H1 (cell line): Measurements from ENCODE around the gene MPST. TPM values are rescaled to one million over a fixed set of nuclear protein-coding genes. Genes with fewer than 3 reads are reported as not detected.
A peak's percentile ranks its signal among the peaks of the same experiment; 100 is the strongest.

ENCODE experiments used
- CTCF ChIA-PET: fragments of 300-600 bp; sonication (Branson Sonifier 250); formaldehyde crosslinking; loops from one replicate; lab custom pipeline; 2021; ENCODE audit not compliant: partially characterized antibody; lab: Charles Lee
- POLR2A ChIA-PET: fragments of 300-600 bp; sonication (Branson Sonifier 250); formaldehyde crosslinking; loops from one replicate; lab custom pipeline; 2021; ENCODE audit warnings: inconsistent platforms; ENCODE audit not compliant: partially characterized antibody; lab: Charles Lee
- DNase-seq, 2 experiments: peaks; one replicate each; pipeline versions ENCODE4 v3.0.0 to v3.0.0-alpha.2; 2010 to 2022; ENCODE audit warnings: low spot score in 2 of 2, low read depth in 1 of 2, mixed read lengths in 1 of 2
- FAIRE-seq: peaks from 2 replicates; lab custom pipeline; 2011; peaks lifted over from hg19 to GRCh38; lab: Jason Lieb, UNC
- H2AFZ ChIP-seq: 2 replicates; pipeline ENCODE4 v1.8.1; 2012; ENCODE audit warnings: low read length, inconsistent platforms
- H2AK5ac ChIP-seq: 2 replicates; pipeline ENCODE4 v1.6.1; 2013; ENCODE audit warnings: low read depth, low read length
- H2BK120ac ChIP-seq: replicated peaks from 2 replicates; pipeline ENCODE3; 2013; ENCODE audit warnings: low read depth, low read length, inconsistent platforms
- H2BK12ac ChIP-seq: 2 replicates; pipeline ENCODE4 v1.6.1; 2013; ENCODE audit warnings: low read depth, low read length
- H2BK15ac ChIP-seq: 2 replicates; pipeline ENCODE4 v1.6.1; 2013; ENCODE audit warnings: low read length
- H2BK20ac ChIP-seq: 2 replicates; pipeline ENCODE4 v1.6.1; 2013; ENCODE audit warnings: low read length
- H2BK5ac ChIP-seq: 2 replicates; pipeline ENCODE4 v1.6.1; 2013; ENCODE audit warnings: low read depth, low read length
- H3K14ac ChIP-seq: 2 replicates; pipeline ENCODE4 v1.6.1; 2013; ENCODE audit warnings: inconsistent platforms; ENCODE audit not compliant: insufficient read length
- H3K18ac ChIP-seq: 2 replicates; pipeline ENCODE4 v1.6.1; 2013; ENCODE audit warnings: low read length; ENCODE audit errors: extremely low read depth
- H3K23ac ChIP-seq: 2 replicates; pipeline ENCODE4 v1.6.1; 2013; ENCODE audit warnings: inconsistent platforms; ENCODE audit not compliant: insufficient read length
- H3K23me2 ChIP-seq: 2 replicates; pipeline ENCODE4 v1.6.1; 2013; ENCODE audit warnings: low read depth, low read length
- H3K27ac ChIP-seq: 2 replicates; pipeline ENCODE4 v1.6.1; 2011; ENCODE audit warnings: low read depth, low read length, inconsistent platforms
- H3K27me3 ChIP-seq, 4 experiments: replicated peaks in 1 of 4; 1 replicate in 1 of 4; 2 replicates in 3 of 4; pipeline versions ENCODE4 v1.6.1 to v1.8.1; 2011 to 2013; ENCODE audit warnings: low read length in 3 of 4, mild to moderate bottlenecking in 3 of 4, inconsistent platforms in 2 of 4, mixed read lengths in 2 of 4, moderate library complexity in 1 of 4; ENCODE audit not compliant: control insufficient read depth in 3 of 4, insufficient read depth in 3 of 4; ENCODE audit errors: extremely low read depth in 1 of 4
- H3K36me3 ChIP-seq, 4 experiments: 2 replicates each; pipeline versions ENCODE4 v1.6.1 to v1.8.1; 2011 to 2013; ENCODE audit warnings: mild to moderate bottlenecking in 4 of 4, low read length in 3 of 4, moderate library complexity in 2 of 4, control low read depth in 1 of 4, inconsistent platforms in 1 of 4; ENCODE audit not compliant: insufficient read depth in 4 of 4, control insufficient read depth in 2 of 4
- H3K4ac ChIP-seq: replicated peaks from 2 replicates; pipeline ENCODE3; 2013; ENCODE audit warnings: low read length, low read depth, mixed read lengths, inconsistent platforms; ENCODE audit not compliant: insufficient read length
- H3K4me1 ChIP-seq, 4 experiments: replicated peaks in 1 of 4; 1 replicate in 1 of 4; 2 replicates in 3 of 4; pipeline versions ENCODE4 v1.6.1 to v1.8.1; 2011 to 2013; ENCODE audit warnings: low read length in 3 of 4, inconsistent platforms in 2 of 4, mixed read lengths in 1 of 4; ENCODE audit not compliant: insufficient read depth in 4 of 4, control insufficient read depth in 3 of 4
- H3K4me2 ChIP-seq, 2 experiments: 2 replicates each; pipeline versions ENCODE4 v1.6.1 to v1.8.1; 2011 to 2013; ENCODE audit warnings: low read depth in 2 of 2, low read length in 2 of 2, control low read depth in 1 of 2, inconsistent platforms in 1 of 2, mild to moderate bottlenecking in 1 of 2; ENCODE audit not compliant: insufficient read depth in 1 of 2
- H3K4me3 ChIP-seq, 4 experiments: fragments of 200-600, 300-600 bp in 1 of 4; sonication (generic), shearing (Covaris generic), sonication (Bioruptor Twin) in 1 of 4; 2 replicates each; pipeline versions ENCODE4 v1.5.1 to v1.8.1; 2011 to 2016; ENCODE audit warnings: low read length in 4 of 4, low read depth in 3 of 4, control low read depth in 2 of 4, inconsistent platforms in 2 of 4, mild to moderate bottlenecking in 2 of 4, mixed read lengths in 1 of 4, moderate library complexity in 1 of 4; ENCODE audit not compliant: insufficient read depth in 2 of 4; ENCODE audit errors: extremely low read depth in 1 of 4
- H3K56ac ChIP-seq: replicated peaks from 2 replicates; pipeline ENCODE3; 2013; ENCODE audit warnings: low read depth, mild to moderate bottlenecking, mixed read lengths, low read length, inconsistent platforms; ENCODE audit not compliant: insufficient read length
- H3K79me1 ChIP-seq: 2 replicates; pipeline ENCODE4 v1.6.1; 2013; ENCODE audit warnings: low read depth, low read length, control low read depth
- H3K79me2 ChIP-seq, 2 experiments: 2 replicates each; pipeline versions ENCODE4 v1.6.1 to v1.8.1; 2012 to 2013; ENCODE audit warnings: low read length in 2 of 2, mild to moderate bottlenecking in 2 of 2, inconsistent platforms in 1 of 2; ENCODE audit not compliant: insufficient read depth in 2 of 2, control insufficient read depth in 1 of 2
- H3K9ac ChIP-seq, 4 experiments: replicated peaks in 1 of 4; 1 replicate in 1 of 4; 2 replicates in 3 of 4; pipeline versions ENCODE4 v1.6.1 to v1.8.1; 2011 to 2013; ENCODE audit warnings: low read depth in 3 of 4, low read length in 3 of 4, control low read depth in 2 of 4, mild to moderate bottlenecking in 2 of 4, moderate library complexity in 2 of 4, inconsistent platforms in 1 of 4; ENCODE audit errors: extremely low read depth in 1 of 4
- H3K9me3 ChIP-seq, 2 experiments: 2 replicates each; pipeline versions ENCODE4 v1.6.1 to v1.8.1; 2012 to 2013; ENCODE audit warnings: mild to moderate bottlenecking in 2 of 2, moderate library complexity in 2 of 2, control low read depth in 1 of 2, inconsistent platforms in 1 of 2, low read depth in 1 of 2, low read length in 1 of 2, mixed read lengths in 1 of 2; ENCODE audit not compliant: insufficient read depth in 2 of 2
- H4K20me1 ChIP-seq, 2 experiments: replicated peaks in 1 of 2; 2 replicates each; pipeline versions ENCODE3 to v1.8.1; 2011 to 2013; ENCODE audit warnings: inconsistent platforms in 2 of 2, low read length in 2 of 2, mild to moderate bottlenecking in 1 of 2; ENCODE audit not compliant: insufficient read depth in 2 of 2, control insufficient read depth in 1 of 2
- H4K5ac ChIP-seq: 2 replicates; pipeline ENCODE4 v1.6.1; 2013; ENCODE audit warnings: low read length, low read depth, mixed read lengths, inconsistent platforms; ENCODE audit not compliant: insufficient read length
- H4K8ac ChIP-seq: 2 replicates; pipeline ENCODE4 v1.8.0; 2013; ENCODE audit warnings: mild to moderate bottlenecking, moderate library complexity, low read length, inconsistent platforms; ENCODE audit not compliant: insufficient read depth; ENCODE audit errors: extremely low read depth
- H4K91ac ChIP-seq: replicated peaks from 2 replicates; pipeline ENCODE3; 2013; ENCODE audit warnings: low read length, mixed read lengths, inconsistent platforms; ENCODE audit not compliant: insufficient read length
- ATF2 ChIP-seq: IDR thresholded peaks from 2 replicates; pipeline ENCODE4 v1.6.1; 2012; ENCODE audit warnings: low read length, inconsistent platforms
- ATF3 ChIP-seq: IDR thresholded peaks from 2 replicates; pipeline ENCODE4 v1.6.1; 2011; ENCODE audit warnings: low read depth, mild to moderate bottlenecking, low read length; ENCODE audit not compliant: insufficient read depth
- CEBPB ChIP-seq: IDR thresholded peaks from 2 replicates; pipeline ENCODE4 v1.6.1; 2012; ENCODE audit warnings: low read depth, low read length
- CTCF ChIP-seq, 3 experiments: IDR thresholded peaks; 1 replicate in 2 of 3; 2 replicates in 1 of 3; pipeline versions ENCODE4 v1.5.1 to v1.6.1; 2011; ENCODE audit warnings: low read length in 3 of 3, mild to moderate bottlenecking in 3 of 3, inconsistent platforms in 2 of 3, low read depth in 1 of 3, moderate library complexity in 1 of 3; ENCODE audit not compliant: insufficient read depth in 1 of 3; ENCODE audit errors: control extremely low read depth in 1 of 3
- EZH2 ChIP-seq: fragments of 200-600 bp; sonication (generic); IDR thresholded peaks from 2 replicates; pipeline ENCODE4 v1.7.1; 2012; ENCODE audit warnings: low read depth, mild to moderate bottlenecking, moderate library complexity, low read length, inconsistent platforms; ENCODE audit not compliant: severe bottlenecking
- SAP30 ChIP-seq: fragments of 300-600 bp; sonication (generic); IDR thresholded peaks from 2 replicates; pipeline ENCODE4 v1.7.1; 2012; ENCODE audit warnings: low read length, moderate library complexity, mild to moderate bottlenecking, inconsistent platforms; ENCODE audit not compliant: insufficient read depth, insufficient replicate concordance
- WGBS, 2 experiments: shearing (Covaris generic) in 1 of 2; methylation state at CpG; one replicate each; pipeline versions ENCODE4 v1.1.6 to v1.1.7; 2013 to 2015; ENCODE audit warnings: low lambda C conversion rate in 2 of 2, mixed read lengths in 2 of 2, inconsistent platforms in 1 of 2, low coverage in 1 of 2, missing lambda C conversion rate in 1 of 2; ENCODE audit not compliant: insufficient replicate concordance in 2 of 2, insufficient coverage in 1 of 2, insufficient read length in 1 of 2; ENCODE audit errors: extremely low coverage in 1 of 2, missing lambda C conversion rate in 1 of 2; 5-methylcytosine and 5-hydroxymethylcytosine counted together
- polyA plus RNA-seq, 7 experiments: library from polyadenylated mRNA; depleted of rRNA in 3 of 7; stranded (reverse) in 5 of 7; unstranded in 2 of 7; fragments of >200 nt in 5 of 7; fragments of 200-250 nt in 2 of 7; gene quantifications; 1 replicate in 5 of 7; 2 replicates in 1 of 7; 4 replicates in 1 of 7; pipeline versions ENCODE4 v1.2.1 to v1.2.3, GENCODE V29; 2011 to 2013; ENCODE audit warnings: missing spikeins in 2 of 7, mixed read lengths in 2 of 7
- total RNA-seq: library from RNA; stranded (reverse); fragmentation: NEBNext Ultra II Directional; extraction: Animal tissue kit (Norgen Biotek cat#: 25700); gene quantifications from 2 replicates; pipeline ENCODE4 v1.2.1, GENCODE V29; 2021

The MPST gene
- total and polyA plus RNA-seq, 2 of the 8 experiments (the other 6 are each of a cell fraction or from before 2014, with no cell fraction given): 86.0 to 124 TPM

DNA sequence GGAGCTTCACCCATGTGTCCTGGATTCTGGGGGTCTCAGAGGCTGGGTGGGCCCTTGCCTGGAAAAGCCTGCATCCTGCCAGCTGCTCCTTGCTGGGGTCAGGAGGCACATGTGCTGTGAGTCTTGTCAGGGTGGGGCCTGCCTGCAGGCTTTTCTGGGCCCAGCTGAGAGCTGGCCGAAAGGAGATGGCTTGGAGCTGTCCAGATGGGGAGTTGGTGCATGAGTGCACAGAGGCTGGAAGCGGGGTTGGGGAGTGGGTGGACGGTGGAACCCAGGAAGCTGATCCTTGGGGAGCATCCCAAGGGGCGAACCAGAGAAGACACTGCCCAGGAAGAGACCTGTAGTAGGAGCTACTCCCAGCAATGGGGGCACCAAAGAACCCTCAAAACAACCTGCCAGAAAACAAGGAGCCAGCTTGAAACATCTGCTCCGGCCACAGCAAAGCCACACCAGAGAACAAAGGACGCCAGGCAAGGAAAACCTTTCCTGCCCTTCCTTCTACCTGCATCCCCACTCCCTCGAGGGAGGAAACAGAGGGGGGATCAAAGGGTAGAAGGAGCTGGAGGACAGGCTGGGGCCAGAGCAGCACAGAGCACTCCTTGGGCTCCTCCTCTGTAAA lies 23.8 kb downstream of the MPST start:
- DNase-seq (no peak), FAIRE-seq (no peak)
- H4K5ac ChIP-seq: no peak overlapping the region
- H3K36me3 ChIP-seq: no peaks in the 10 kb centered on the region
- no peak overlapping the region for H2AFZ ChIP-seq
- no peak overlapping the region for H3K4ac ChIP-seq
- no peaks in the 10 kb centered on the region for H3K9me3 ChIP-seq
- no peaks in the 10 kb centered on the region for H3K79me2 ChIP-seq
- no peak overlapping the region for H3K27ac ChIP-seq
- no peak overlapping the region for H3K23ac ChIP-seq
- no peaks in the 10 kb centered on the region for H3K23me2 ChIP-seq
- H3K9ac ChIP-seq: no peak overlapping the region
- H3K14ac ChIP-seq: no peak overlapping the region
- H3K4me2 ChIP-seq: no peak overlapping the region
- no peak overlapping the region for H3K56ac ChIP-seq
- ChIA-PET CTCF (interaction anchor here (0.7 to 5.2 kb wide), 12 partner anchors 11 to 123 kb away, joined by 3 to 56 read pairs (median 4); no protein-coding TSS in a partner anchor), POLR2A (interaction anchor here (0.7 to 3.0 kb wide), 5 partner anchors 11 to 29 kb away, joined by 3 to 13 read pairs (median 4); no protein-coding TSS in a partner anchor)
- no peak overlapping the region for H3K4me3 ChIP-seq
- H2AK5ac ChIP-seq: no peak overlapping the region
- no peak overlapping the region for H2BK15ac ChIP-seq
- peaks cover 0 to 11% (median 0%) of the 10 kb centered on the region in 4 experiments; a peak in 4 of 7 replicates for H3K27me3 ChIP-seq
- no peak overlapping the region for H3K18ac ChIP-seq
- H3K4me1 ChIP-seq: no peaks in the 10 kb centered on the region; a peak in 1 of 7 replicates
- no peak overlapping the region for H2BK5ac ChIP-seq
- WGBS, 2 experiments: 77% methylated on average over 7 of the region's 7 CpGs; no CpG with 5 or more reads in 1 of the 2 experiments
- H4K91ac ChIP-seq: no peak overlapping the region
- no peak overlapping the region for H2BK12ac ChIP-seq
- H2BK120ac ChIP-seq: no peak overlapping the region
- peak overlapping the region; percentile 79; the same call in 1 of the 2 replicates for H4K8ac ChIP-seq
- H3K79me1 ChIP-seq: no peaks in the 10 kb centered on the region
- no peaks in the 10 kb centered on the region for H4K20me1 ChIP-seq
- H2BK20ac ChIP-seq: no peak overlapping the region
- TF ChIP-seq ATF2 (no peak), CTCF (IDR thresholded peaks at IDR 0.05; ENCODE audit: control extremely low read depth in 1 of 3, insufficient read depth in 1 of 3, low read depth in 1 of 3, low read length in 3 of 3) (no peak), ATF3 (no peak), CEBPB (no peak), EZH2 (no peak), SAP30 (no peak)
